ENCODE data around the gene INSL6. TPM values are rescaled to one million over a fixed set of nuclear protein-coding genes. Genes with fewer than 3 reads are reported as not detected.

Gene INSL6, protein sequence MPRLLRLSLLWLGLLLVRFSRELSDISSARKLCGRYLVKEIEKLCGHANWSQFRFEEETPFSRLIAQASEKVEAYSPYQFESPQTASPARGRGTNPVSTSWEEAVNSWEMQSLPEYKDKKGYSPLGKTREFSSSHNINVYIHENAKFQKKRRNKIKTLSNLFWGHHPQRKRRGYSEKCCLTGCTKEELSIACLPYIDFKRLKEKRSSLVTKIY
- total RNA-seq: not detected in 2 replicates

DNA sequence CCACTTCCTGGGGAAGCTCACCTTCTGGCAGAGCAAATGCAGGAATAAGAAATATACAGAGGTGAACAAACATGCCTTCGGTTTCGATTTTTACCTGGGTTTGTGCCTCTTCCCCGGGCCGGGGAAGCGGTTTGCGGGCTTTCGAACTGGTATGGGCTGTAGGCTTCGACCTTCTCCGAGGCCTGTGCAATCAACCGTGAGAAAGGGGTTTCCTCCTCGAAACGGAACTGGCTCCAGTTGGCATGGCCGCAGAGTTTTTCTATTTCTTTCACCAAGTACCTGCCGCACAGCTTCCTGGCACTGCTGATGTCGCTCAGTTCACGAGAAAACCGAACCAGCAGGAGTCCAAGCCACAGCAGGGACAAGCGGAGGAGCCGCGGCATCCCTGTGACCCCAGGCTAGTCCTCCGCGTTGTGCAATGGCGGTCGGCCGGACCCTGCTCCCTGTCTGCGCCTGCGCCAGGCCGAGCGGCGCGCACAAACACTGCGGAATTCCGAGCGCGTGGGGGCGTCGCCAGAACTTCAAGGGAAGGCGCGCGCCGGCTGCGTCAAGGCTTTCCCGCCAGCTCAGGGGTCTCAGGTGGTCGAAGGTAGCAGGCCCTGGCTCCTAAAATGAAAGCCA, at the start of gene INSL6:
TSS of gene INSL6 (minus strand) at position 420 of the 621 bp plus-strand sequence. CDS start at position 383, 37 bp downstream.
- no peak within 1 kb of the TSS for H3K4me3 ChIP-seq (ENCODE audit: low read depth, low read length)
- no peak for DNase-seq (ENCODE audit: low read depth)
- H3K36me3 ChIP-seq (ENCODE audit: control insufficient read depth, insufficient read depth, low read length): no peaks in the 10 kb centered on the region
- no peaks in the 10 kb centered on the region for H3K27me3 ChIP-seq (ENCODE audit: control insufficient read depth, insufficient read depth, low read length)
- TF ChIP-seq, protein P1, sequence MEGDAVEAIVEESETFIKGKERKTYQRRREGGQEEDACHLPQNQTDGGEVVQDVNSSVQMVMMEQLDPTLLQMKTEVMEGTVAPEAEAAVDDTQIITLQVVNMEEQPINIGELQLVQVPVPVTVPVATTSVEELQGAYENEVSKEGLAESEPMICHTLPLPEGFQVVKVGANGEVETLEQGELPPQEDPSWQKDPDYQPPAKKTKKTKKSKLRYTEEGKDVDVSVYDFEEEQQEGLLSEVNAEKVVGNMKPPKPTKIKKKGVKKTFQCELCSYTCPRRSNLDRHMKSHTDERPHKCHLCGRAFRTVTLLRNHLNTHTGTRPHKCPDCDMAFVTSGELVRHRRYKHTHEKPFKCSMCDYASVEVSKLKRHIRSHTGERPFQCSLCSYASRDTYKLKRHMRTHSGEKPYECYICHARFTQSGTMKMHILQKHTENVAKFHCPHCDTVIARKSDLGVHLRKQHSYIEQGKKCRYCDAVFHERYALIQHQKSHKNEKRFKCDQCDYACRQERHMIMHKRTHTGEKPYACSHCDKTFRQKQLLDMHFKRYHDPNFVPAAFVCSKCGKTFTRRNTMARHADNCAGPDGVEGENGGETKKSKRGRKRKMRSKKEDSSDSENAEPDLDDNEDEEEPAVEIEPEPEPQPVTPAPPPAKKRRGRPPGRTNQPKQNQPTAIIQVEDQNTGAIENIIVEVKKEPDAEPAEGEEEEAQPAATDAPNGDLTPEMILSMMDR (IDR thresholded peaks at IDR 0.05; ENCODE audit: insufficient read depth, low read length, poor library complexity, severe bottlenecking): no peak

DNA sequence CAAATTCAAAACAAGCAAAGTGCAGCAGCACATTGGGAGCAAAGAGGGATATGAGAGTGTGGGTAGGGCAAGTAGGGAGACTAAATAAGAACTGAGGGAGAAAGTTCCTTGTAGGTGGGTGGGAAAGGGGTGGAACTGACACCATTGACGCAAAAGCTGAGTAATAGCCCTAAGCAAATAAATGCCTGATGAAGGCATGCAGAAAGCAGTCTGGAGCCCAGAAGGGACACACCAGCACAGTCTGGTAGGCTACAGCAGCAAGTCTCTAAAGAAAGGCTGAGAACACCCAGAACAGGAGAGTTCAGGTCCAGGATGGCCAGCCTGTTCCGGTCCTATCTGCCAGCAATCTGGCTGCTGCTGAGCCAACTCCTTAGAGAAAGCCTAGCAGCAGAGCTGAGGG, 45.8 kb upstream of the INSL6 start, which contains the start of gene INSL4:
TSS of gene INSL4 (plus strand) at position 208 of the 400 bp plus-strand sequence. CDS start at position 313, 105 bp downstream.
- Histone ChIP-seq H3K4me3 (ENCODE audit: low read depth, low read length) (no peak within 1 kb of the TSS), H3K36me3 (ENCODE audit: control insufficient read depth, insufficient read depth, low read length) (no peaks in the 10 kb centered on the region), H3K27me3 (ENCODE audit: control insufficient read depth, insufficient read depth, low read length) (no peaks in the 10 kb centered on the region)
- no peak for DNase-seq (ENCODE audit: low read depth)
- TF ChIP-seq, protein P1 (IDR thresholded peaks at IDR 0.05; ENCODE audit: insufficient read depth, low read length, poor library complexity, severe bottlenecking): no peak

DNA sequence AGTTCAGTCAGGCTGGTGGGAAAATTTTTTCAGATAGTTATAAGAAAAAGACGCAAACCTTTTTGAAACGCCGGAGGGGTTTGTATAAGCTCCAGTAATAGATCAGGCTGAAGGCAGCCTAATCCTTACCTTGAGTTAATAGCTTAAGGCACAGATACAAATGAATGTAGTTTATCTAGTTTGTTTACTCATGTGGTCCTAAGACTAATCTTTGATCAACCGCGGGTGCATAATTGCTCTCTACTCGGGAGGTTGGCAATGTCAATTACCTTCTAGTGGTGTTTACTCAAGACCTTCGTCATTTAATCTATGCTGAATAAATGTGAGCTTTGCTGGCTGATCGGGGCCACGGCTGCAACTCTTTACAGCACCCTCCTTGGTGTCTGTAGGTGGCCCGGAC, 45.1 kb upstream of the INSL6 start:
- TF ChIP-seq, protein P1 (IDR thresholded peaks at IDR 0.05; ENCODE audit: insufficient read depth, low read length, poor library complexity, severe bottlenecking): no peak
- no peaks in the 10 kb centered on the region for H3K27me3 ChIP-seq (ENCODE audit: control insufficient read depth, insufficient read depth, low read length)
- DNase-seq (ENCODE audit: low read depth): no peak

DNA sequence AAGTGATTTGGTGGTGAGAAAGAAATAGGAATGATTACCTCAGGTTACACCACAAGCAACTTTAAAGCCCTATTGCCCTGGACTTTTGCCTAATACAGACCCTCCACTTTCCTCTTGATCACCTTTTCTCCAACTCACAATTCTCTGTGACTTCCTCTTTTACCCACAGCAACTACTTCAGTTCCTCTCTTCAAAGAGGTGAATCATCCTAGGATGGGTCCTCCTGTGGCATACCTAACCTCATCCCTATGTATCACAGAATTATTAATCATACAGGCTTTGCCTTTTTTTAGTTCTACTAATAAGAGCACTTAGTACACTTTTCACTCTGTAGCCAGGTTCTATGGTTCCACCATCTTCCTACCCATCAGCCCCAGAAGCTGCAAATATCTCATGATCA, 19.6 kb upstream of the INSL6 start:
- DNase-seq (ENCODE audit: low read depth): no peak
- TF ChIP-seq, protein P1 (IDR thresholded peaks at IDR 0.05; ENCODE audit: insufficient read depth, low read length, poor library complexity, severe bottlenecking): no peak
- no peaks in the 10 kb centered on the region for H3K36me3 ChIP-seq (ENCODE audit: control insufficient read depth, insufficient read depth, low read length)
- no peaks in the 10 kb centered on the region for H3K27me3 ChIP-seq (ENCODE audit: control insufficient read depth, insufficient read depth, low read length)
- H3K4me3 ChIP-seq (ENCODE audit: low read depth, low read length): no peak overlapping the region

More for the DNA sequence above, 45.1 kb upstream of the INSL6 start:
- Histone ChIP-seq H3K4me3 (ENCODE audit: low read depth, low read length) (no peak overlapping the region), H3K36me3 (ENCODE audit: control insufficient read depth, insufficient read depth, low read length) (no peaks in the 10 kb centered on the region)

DNA sequence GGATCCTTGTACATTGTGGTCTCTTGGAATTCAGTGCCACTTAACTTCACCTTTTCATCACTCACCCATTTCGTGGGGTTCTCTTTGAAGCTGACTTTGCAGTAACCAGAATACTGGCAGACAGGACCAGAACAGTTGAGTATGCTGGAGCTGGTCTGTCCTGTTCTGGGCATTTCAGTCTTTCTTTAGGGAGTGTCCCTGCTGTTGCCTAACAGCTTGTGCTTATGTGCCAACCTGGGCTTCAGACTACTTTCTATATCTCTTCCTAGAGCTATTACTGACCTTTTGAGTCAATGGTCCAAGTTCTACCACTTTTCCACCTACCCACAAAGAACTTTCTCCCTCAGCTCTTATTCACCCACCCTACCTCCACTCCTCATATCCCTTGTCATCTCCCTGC, 10.0 kb upstream of the INSL6 start:
- no peaks in the 10 kb centered on the region for H3K27me3 ChIP-seq (ENCODE audit: control insufficient read depth, insufficient read depth, low read length)
- TF ChIP-seq, protein P1 (IDR thresholded peaks at IDR 0.05; ENCODE audit: insufficient read depth, low read length, poor library complexity, severe bottlenecking): no peak
- H3K4me3 ChIP-seq (ENCODE audit: low read depth, low read length): no peak overlapping the region
- no peak for DNase-seq (ENCODE audit: low read depth)
- no peaks in the 10 kb centered on the region for H3K36me3 ChIP-seq (ENCODE audit: control insufficient read depth, insufficient read depth, low read length)
